Right lung (tissue), 5 donors: Measurements from ENCODE around the gene GTF3C1. TPM values are rescaled to one million over a fixed set of nuclear protein-coding genes. Genes with fewer than 3 reads are reported as not detected.

Experiments used
- DNase-seq, 2 donors: peaks; one replicate each; pipeline ENCODE4 v3.0.0-alpha.2; 2013
- polyA plus RNA-seq, 5 donors: library from polyadenylated mRNA; unstranded; fragments of 120-200 nt; gene quantifications; one replicate each; pipeline versions ENCODE4 v1.2.1 to v1.2.3, GENCODE V29; 2013; ENCODE audit warnings: inconsistent platforms in 1 of 5, low replicate concordance in 1 of 5; ENCODE audit not compliant: insufficient read length in 5 of 5, insufficient read depth in 1 of 5

The GTF3C1 gene
- polyA plus RNA-seq, 5 donors = 73.5 to 112 (median 85.6) TPM

DNA sequence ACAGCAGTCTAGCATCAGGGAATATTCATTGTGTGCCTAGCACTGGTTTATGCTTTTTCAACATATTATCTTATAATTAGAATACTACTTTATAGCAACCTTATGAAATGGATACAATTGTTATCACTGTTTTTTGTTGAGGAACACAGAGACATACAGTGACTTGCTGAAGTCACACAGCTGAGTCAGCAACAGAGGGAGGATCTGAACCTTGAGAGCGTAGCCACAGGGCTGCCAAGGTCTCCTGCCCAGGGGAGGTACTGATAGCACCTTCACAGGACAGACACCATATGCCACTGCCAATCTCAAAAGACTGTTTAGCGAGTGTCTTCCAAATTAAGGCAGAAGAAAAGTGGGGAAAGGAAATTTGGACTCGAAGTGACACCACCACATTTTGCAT, 63.0 kb downstream of the GTF3C1 start:
- no peak for DNase-seq

DNA sequence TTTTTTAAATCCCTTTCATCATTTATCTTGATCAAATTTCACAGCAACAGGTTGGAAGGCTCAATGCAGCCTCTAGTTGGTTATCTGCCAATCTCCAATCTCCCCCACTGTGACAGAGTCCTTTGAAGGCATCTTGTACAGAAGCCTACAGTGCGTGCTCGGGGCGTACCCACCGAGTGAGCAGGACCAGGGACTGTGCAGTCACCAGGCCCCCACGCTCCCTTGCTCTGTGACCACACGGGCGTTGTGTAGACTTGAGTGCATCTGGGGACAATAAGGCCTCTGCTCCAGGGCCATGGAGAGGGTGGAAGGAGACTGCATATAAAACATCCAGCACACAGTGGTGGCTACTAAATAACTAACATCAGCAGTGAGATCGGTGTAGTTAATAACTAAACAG, 63.4 kb downstream of the GTF3C1 start:
- no peak for DNase-seq

GRCh38 chr16:27485811-27486210, 63.9 kb downstream of the GTF3C1 start:
- DNase-seq = no peak

- no peak for DNase-seq
Measured at GRCh38 chr16:27485126-27485525, 64.6 kb downstream of the GTF3C1 start.

GRCh38 chr16:27483624-27484023, 66.1 kb downstream of the GTF3C1 start:
- no peak for DNase-seq

- no peak for DNase-seq
Measured at GRCh38 chr16:27483088-27483437, 66.7 kb downstream of the GTF3C1 start.

DNA sequence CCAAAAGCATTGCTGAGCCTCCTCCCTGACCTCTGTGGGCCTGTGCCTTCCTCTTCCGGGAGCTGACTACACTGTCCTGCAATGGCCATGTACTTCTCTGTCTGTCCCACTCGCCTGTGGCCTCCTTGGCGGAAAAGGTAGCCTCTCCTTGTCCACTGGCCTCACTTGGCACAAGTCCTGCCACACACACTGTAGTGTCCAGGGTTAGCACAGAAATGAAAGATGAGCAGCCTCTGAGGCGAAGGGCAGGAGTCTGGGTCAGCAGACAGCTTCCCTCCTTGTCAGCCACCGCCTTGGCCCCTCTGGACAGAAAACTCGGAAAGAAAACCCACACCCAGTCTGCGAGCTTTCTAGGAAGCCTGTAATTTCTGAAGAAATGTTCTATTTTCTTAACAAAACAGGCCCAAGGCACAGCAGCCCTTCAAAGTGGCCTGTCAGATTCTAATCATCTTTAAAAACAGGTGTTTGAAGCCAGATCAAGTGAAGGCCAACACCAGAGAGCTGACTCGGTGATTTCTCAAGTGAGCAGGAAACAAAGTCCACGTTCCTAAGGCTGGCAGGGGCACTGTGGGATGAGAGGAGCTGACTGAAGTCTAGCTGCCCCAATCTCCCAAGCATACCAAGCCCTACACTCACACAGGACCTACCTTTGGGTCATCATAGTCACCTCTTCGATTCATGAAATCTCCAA, 67.2 kb downstream of the GTF3C1 start:
- DNase-seq = no peak

DNA sequence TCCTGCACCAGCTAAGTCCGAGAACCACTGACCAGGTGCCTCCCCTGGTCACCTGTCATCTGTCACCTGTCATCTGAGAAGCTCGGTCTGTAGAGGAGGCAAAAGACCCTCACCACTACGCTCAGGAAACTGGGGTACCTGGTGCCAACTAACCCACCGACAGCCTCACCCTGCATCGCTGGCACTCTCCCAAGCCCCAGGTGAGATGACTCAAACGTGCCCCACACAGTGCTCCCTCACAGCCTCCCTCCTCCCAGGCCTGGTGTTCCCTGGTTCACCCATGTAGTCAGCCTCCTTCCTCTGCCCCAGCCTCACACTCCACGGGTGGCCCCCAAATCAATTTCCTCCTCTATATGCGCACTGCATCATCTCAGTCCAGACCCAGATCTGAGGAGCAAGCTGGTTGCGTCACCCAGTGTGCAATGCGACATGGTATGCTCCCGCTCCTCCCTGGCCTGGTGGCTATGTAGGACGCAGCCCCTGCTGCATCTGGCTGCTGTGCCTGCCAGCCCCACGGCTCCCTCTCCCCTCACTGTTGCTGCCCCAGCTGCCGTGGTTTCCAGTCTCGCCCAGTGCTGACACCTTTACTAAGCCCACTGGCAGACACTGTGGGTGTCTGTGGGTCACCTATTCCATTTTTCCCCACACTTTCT, 68.3 kb downstream of the GTF3C1 start:
- DNase-seq = no peak

DNA sequence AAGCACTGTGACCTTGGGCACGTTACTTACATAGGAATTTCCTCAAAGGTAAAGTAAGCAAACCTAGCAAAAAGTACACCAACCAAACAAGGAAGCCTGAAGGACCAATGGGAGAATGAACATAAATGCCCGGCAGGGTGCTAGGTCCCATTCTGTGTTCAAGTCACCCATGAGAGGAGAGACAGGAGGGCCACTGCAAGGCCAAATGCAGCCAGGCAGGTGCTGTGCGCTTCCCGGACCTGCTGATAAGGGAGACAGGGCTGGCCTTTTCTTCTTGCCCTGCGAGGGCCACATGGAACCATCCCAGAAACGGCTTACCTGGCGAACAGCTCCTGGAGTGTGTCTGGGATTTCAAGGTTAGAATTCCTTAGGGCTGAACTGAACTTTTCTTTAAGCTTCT, 69.0 kb downstream of the GTF3C1 start:
- DNase-seq = no peak

GRCh38 chr16:27476240-27476639, 73.5 kb downstream of the GTF3C1 start:
- no peak for DNase-seq

DNA sequence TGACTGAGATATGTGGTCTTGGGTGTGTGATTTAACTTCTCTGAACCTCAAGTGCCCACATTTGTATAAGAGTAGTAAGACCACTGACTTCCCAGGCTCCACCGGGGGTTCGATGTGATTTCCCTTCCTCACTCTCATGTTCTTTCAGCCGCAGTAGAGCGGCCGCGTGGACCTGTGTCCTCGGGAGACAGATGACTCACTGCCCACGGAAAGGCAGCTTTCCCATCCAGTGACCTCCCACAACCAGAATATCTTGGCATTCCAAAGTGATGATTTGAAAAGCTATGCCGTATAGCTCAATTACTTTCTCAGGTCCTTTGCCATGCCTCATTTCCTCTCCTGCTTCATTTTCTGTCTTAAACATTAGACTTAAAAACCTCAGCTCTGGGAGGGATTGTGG, 74.2 kb downstream of the GTF3C1 start:
- no peak for DNase-seq

DNA sequence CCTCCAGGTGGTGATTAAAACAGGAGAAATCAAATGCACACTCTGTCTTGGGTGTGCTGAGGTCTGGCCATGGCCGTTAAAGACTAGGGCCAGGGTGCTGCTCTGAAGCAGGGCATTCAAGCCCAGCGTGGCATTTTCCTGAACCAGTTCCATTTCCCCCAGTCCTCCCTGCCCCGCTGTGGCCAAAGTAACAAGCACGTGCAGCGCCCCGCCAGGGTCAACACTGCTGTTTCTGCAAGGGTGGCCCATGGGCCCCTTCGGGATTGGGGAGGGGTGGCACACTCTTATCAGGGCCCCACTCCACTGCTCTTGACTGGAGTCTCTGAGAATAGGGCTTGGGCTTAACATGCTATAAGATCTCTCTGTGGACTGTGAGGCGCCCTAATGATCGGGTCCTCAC, 74.8 kb downstream of the GTF3C1 start:
- no peak for DNase-seq

GRCh38 chr16:27474041-27474440, 75.7 kb downstream of the GTF3C1 start:
- no peak for DNase-seq

GRCh38 chr16:27473101-27473900, 76.4 kb downstream of the GTF3C1 start:
- DNase-seq = no peak

DNA sequence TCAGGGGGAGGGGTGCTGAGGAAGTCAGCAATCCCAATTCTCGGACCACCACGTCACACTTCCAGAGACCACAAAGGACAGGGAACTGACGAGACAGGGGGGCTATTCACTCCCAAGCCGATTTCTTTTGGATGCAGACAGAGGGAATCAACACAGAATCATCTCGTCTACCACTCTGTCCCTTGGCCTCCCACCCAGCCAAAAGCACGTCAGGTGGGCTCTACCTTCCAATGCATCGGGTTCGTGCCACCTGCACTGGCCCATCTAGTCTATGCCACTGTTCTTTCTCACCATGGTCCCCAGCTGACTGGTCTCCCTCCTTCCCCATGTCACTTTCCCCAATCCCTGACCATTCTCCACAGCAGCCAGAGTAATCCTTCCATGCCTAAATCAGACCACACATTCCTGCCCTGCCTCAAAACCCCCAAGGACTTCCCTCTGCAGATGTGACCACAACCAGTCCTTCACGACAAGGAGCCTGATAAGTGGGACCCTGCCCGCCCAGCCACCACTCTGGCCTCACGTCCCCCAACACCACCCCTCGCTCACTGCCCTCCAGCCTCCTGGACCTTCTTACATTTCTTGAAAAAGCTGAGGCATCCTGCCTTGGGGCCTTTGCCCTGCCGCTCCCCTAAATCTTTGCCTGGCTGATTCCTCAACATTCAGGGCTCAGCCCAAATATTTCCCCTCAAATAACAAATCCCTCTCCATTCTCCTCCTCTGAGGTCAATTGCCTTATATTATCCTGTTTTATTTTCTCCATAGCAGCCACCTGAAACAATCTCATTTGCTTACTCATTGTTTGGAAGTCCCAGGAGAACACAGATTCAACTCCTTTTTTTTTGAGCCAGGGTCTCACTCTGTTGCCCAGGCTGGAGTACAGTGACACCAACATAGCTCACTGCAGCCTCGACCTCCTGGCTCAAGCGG, 77.4 kb downstream of the GTF3C1 start:
- no peak for DNase-seq

DNA sequence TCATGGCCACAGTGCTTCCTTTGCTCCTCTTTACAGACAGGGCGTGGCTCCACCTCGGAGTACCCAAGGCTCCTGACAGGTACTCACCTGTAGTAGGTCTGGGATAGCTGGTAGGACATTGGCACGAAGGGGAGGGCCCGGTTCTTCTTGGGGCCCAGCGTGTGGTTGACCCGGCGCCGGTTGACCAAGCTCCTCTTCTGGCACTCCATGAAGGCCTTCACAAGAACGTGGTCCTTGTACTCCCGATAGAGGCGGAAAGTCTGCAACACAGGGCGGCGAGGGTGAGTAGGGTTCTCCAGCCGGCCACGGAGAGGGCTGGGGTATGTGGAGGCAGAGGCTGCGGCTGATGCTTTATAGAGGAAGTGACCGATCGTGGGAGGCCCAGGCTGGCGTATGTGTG, 78.1 kb downstream of the GTF3C1 start:
- no peak for DNase-seq

DNA sequence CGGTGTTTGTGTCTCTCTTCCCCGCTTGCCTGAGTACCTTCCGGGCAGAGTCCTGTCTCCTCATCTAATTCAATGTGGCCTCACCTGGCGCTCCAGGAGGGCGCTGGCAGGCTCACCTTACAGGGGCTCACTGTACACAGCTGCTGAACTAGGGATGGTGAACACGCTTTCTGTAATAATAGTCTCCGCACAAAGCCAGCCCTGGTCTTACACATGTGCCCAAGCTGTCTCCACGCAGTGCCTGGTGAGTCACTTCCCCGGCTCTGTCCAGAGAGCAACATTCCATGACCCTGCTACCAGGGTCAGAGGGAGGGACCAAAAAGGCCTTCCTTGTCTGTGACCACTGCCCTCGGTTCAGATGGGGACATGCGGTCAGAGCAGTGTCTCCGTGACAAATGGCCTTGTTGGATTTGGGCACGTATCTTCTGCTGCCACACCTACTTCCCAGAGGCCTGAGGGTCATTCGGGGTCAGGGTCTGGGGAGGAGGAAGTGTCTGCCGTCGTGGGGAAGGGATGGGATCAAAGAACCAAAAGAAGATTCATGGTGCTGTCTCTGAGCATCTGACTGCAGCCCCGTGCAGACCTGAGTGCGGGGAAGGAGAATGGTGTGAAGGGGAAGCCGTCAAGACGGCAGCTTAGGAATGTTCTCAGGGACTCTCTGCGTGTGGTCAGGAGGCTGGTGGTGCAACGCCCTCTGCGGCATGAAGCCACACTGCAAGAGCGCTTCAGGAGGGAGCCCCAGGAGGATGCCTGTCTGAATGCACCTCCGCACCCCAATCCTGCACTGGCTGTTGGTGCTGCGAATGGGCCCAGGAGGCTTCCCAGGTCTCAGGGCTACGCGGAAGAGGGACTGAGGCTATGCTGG, 78.9 kb downstream of the GTF3C1 start:
- DNase-seq = no peak

DNA sequence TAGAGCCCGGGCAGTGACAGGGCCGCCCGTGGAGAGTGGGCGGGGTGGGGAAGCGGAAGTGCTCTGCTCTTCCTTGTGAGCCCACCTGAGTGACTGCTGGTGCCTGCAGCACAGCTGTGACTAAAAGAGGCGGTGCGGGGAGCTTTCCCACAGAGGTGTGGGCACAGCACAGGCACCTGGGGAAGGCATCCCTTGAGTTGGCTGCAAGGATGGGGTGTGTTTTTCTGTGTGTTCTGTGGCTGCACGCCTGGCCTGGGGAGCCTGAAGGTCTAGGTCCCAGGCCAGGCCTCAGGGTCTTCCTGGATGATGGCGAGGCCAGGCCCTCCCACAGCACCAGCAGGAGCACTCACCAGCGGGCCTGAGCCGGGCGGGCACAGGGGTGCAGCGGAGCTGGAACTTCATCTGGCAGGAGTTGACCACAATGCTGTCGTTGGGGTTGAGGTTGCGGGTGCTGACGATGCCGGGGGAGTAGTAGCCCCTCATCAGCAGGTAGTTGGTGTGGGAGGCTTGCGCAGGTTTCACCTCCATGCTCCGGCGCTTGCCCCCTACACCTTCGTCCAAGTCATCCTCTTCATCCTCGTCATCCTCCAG, 80.7 kb downstream of the GTF3C1 start:
- no peak for DNase-seq

- no peak for DNase-seq
Measured at GRCh38 chr16:27465483-27465879, 84.2 kb downstream of the GTF3C1 start.
